Breast epithelium (tissue), 3 donors: ENCODE data around the gene UBE2O.

Experiments used
- POLR2A ChIP-seq: fragments of 450-650 bp; IDR thresholded peaks from one replicate; pipeline ENCODE4 v1.6.1; 2016; ENCODE audit warnings: antibody characterized with exemption, mild to moderate bottlenecking, moderate library complexity
- POLR2AphosphoS5 ChIP-seq, 3 donors: sonication (generic); formaldehyde crosslinking; IDR thresholded peaks; one replicate each; pipeline ENCODE4 v1.6.1; 2017; ENCODE audit warnings: antibody characterized with exemption in 3 of 3

- TF ChIP-seq POLR2A (no peak), POLR2AphosphoS5 (IDR thresholded peaks at IDR 0.05) (no peak)
Observed at GRCh38 chr17:76382351-76382802, 70.6 kb downstream of the UBE2O start.
